Measurements from ENCODE around the gene ANKRD40. TPM values are rescaled to one million over a fixed set of nuclear protein-coding genes. Genes with fewer than 3 reads are reported as not detected.
A peak's percentile ranks its signal among the peaks of the same experiment; 100 is the strongest.

Gene ANKRD40
- total RNA-seq, 1 experiment from 2014 or later = 33.5 TPM

GRCh38 chr17:50689956-50690886 lies 17.5 kb downstream of the ANKRD40 start:
- DNase-seq = no peak
- TF ChIP-seq EZH2 (IDR thresholded peaks at IDR 0.05; ENCODE audit: low read depth) = no peak
- no peak for TF ChIP-seq CTCF (conservative IDR thresholded peaks at IDR 0.05)
- no peak overlapping the region for H2AFZ ChIP-seq
- peak overlapping the region; percentile 37; the same call in 1 of the 2 replicates for H3K27ac ChIP-seq
- H3F3A ChIP-seq (ENCODE audit: insufficient read depth, low read depth) = peaks cover 99% of the 10 kb centered on the region
- no peaks in the 10 kb centered on the region for H3K9me2 ChIP-seq (ENCODE audit: insufficient read depth)
- H3K4me2 ChIP-seq = peak overlapping the region; percentile 39
- peaks cover 92% of the 10 kb centered on the region for H3K4me1 ChIP-seq (replicated peaks; ENCODE audit: insufficient read depth)
- no peak overlapping the region for H3K4me3 ChIP-seq
- CTCF ChIA-PET = no interaction called here
- no TSS peak for BruUV-seq (replicated peaks)
- no peaks in the 10 kb centered on the region for H3K9me3 ChIP-seq (ENCODE audit: insufficient read depth, low read depth)
- no peaks in the 10 kb centered on the region; the same call in 1 of the 2 replicates for H4K20me1 ChIP-seq (ENCODE audit: insufficient read depth)
- 0 out of 2 replicates have a peak, but pooled peaks cover 5% of the 10 kb centered on the region for H3K79me2 ChIP-seq (ENCODE audit: low read depth)
- peaks cover 55% of the 10 kb centered on the region for H3K36me3 ChIP-seq (ENCODE audit: low read depth)
- intact Hi-C loops (cut with micrococcal nuclease; ENCODE audit: unreplicated experiment) = loop anchor here (10.0 kb wide), 1 partner anchor 485 kb away; the partner anchor contains the start of gene COL1A1
- no peaks in the 10 kb centered on the region for H3K27me3 ChIP-seq (ENCODE audit: insufficient read depth, low read depth)
- POLR2A ChIA-PET (ENCODE audit: unreplicated experiment) = interaction anchor here (0.5 kb wide), 2 partner anchors 51 to 59 kb away, joined by 3 to 4 read pairs; no protein-coding TSS in a partner anchor

- H3K4me1 ChIP-seq (replicated peaks; ENCODE audit: insufficient read depth) = peaks cover 92% of the 10 kb centered on the region
- peak overlapping the region; percentile 23 for H3K4me2 ChIP-seq
- peak; percentile 60 to 82 for DNase-seq
- H3K27ac ChIP-seq = 0 out of 2 replicates have a peak overlapping the region, but pooled peaks have one; percentile 8
- peaks cover 99% of the 10 kb centered on the region for H3F3A ChIP-seq (ENCODE audit: insufficient read depth, low read depth)
- H3K27me3 ChIP-seq (ENCODE audit: insufficient read depth, low read depth) = no peaks in the 10 kb centered on the region
- 0 out of 2 replicates have a peak, but pooled peaks cover 5% of the 10 kb centered on the region for H3K79me2 ChIP-seq (ENCODE audit: low read depth)
- no TSS peak for BruUV-seq (replicated peaks)
- CTCF ChIA-PET = no interaction called here
- no peak overlapping the region for H2AFZ ChIP-seq
- H3K4me3 ChIP-seq = no peak overlapping the region
- TF ChIP-seq CTCF (conservative IDR thresholded peaks at IDR 0.05) (no peak), EZH2 (IDR thresholded peaks at IDR 0.05; ENCODE audit: low read depth) (no peak)
- POLR2A ChIA-PET (ENCODE audit: unreplicated experiment) = interaction anchor here (0.5 kb wide), 1 partner anchor 50 kb away, joined by 4 read pairs; no protein-coding TSS in a partner anchor
- no peaks in the 10 kb centered on the region; the same call in 1 of the 2 replicates for H4K20me1 ChIP-seq (ENCODE audit: insufficient read depth)
- intact Hi-C loops (cut with micrococcal nuclease; ENCODE audit: unreplicated experiment) = no loop called here
- H3K9me3 ChIP-seq (ENCODE audit: insufficient read depth, low read depth) = no peaks in the 10 kb centered on the region
- H3K9me2 ChIP-seq (ENCODE audit: insufficient read depth) = no peaks in the 10 kb centered on the region
- H3K36me3 ChIP-seq (ENCODE audit: low read depth) = peaks cover 56% of the 10 kb centered on the region
Measured at GRCh38 chr17:50689251-50689650, 18.5 kb downstream of the ANKRD40 start.

GRCh38 chr17:50688245-50688644 lies 19.5 kb downstream of the ANKRD40 start:
- peaks cover 92% of the 10 kb centered on the region for H3K4me1 ChIP-seq (replicated peaks; ENCODE audit: insufficient read depth)
- no peak for DNase-seq
- CTCF ChIA-PET = no interaction called here
- H3K27ac ChIP-seq = no peak overlapping the region
- no peak overlapping the region for H2AFZ ChIP-seq
- H3K79me2 ChIP-seq (ENCODE audit: low read depth) = 0 out of 2 replicates have a peak, but pooled peaks cover under 1% of the 10 kb centered on the region
- TF ChIP-seq CTCF (conservative IDR thresholded peaks at IDR 0.05) (no peak), EZH2 (IDR thresholded peaks at IDR 0.05; ENCODE audit: low read depth) (no peak)
- POLR2A ChIA-PET (ENCODE audit: unreplicated experiment) = no interaction called here
- no peak overlapping the region for H3K4me3 ChIP-seq
- H3K9me2 ChIP-seq (ENCODE audit: insufficient read depth) = no peaks in the 10 kb centered on the region
- H4K20me1 ChIP-seq (ENCODE audit: insufficient read depth) = no peaks in the 10 kb centered on the region; the same call in 1 of the 2 replicates
- H3K4me2 ChIP-seq = no peak overlapping the region
- BruUV-seq (replicated peaks) = no TSS peak
- no peaks in the 10 kb centered on the region for H3K27me3 ChIP-seq (ENCODE audit: insufficient read depth, low read depth)
- H3F3A ChIP-seq (ENCODE audit: insufficient read depth, low read depth) = peaks cover 99% of the 10 kb centered on the region
- no peaks in the 10 kb centered on the region for H3K9me3 ChIP-seq (ENCODE audit: insufficient read depth, low read depth)
- H3K36me3 ChIP-seq (ENCODE audit: low read depth) = peaks cover 51% of the 10 kb centered on the region
- intact Hi-C loops (cut with micrococcal nuclease; ENCODE audit: unreplicated experiment) = no loop called here

Data from PC-9 (cell line).